Uterus (tissue), 2 donors: ENCODE measurements around the gene LRRC71.

Experiments used
- CTCF ChIP-seq, 4 experiments: fragments of 200-600 bp in 2 of 4; fragments of 450-650 bp in 2 of 4; sonication (generic) in 2 of 4; IDR thresholded peaks; one replicate each; pipeline ENCODE4 v1.5.1; 2016 to 2019; ENCODE audit warnings: antibody characterized with exemption in 4 of 4, mild to moderate bottlenecking in 2 of 4, moderate library complexity in 1 of 4
- POLR2A ChIP-seq, 2 donors: fragments of 450-650 bp; IDR thresholded peaks; one replicate each; pipeline ENCODE4 v1.6.1; 2016; ENCODE audit warnings: antibody characterized with exemption in 2 of 2, mild to moderate bottlenecking in 1 of 2, moderate library complexity in 1 of 2

GRCh38 chr1:156908541-156908940 lies 11.9 kb upstream of the LRRC71 start:
- TF ChIP-seq CTCF (IDR thresholded peaks at IDR 0.05) (no peak), POLR2A (IDR thresholded peaks at IDR 0.05) (no peak)
